Hepatocyte (in vitro differentiated cells): ENCODE results near the gene UBE3C.
"Not testable (repeated sequence)": the region's sequence is repeated elsewhere in the genome, so short reads cannot be mapped to it uniquely, and the experiment has no call there.

ENCODE experiments used
- CTCF ChIP-seq: fragments of 200-600 bp; sonication (generic); IDR thresholded peaks from 2 replicates; pipeline ENCODE4 v1.5.1; 2016; ENCODE audit warnings: antibody characterized with exemption, mild to moderate bottlenecking; ENCODE audit not compliant: poor library complexity
- EZH2 ChIP-seq: fragments of 200-600 bp; sonication (generic); IDR thresholded peaks from 2 replicates; pipeline ENCODE4 v1.6.1; 2016; ENCODE audit warnings: antibody characterized with exemption, mild to moderate bottlenecking, borderline replicate concordance
- EZH2phosphoT487 ChIP-seq: fragments of 200-600 bp; sonication (generic); IDR thresholded peaks from one replicate; pipeline ENCODE4 v1.6.1; 2018; ENCODE audit warnings: antibody characterized with exemption, mild to moderate bottlenecking, low read depth, moderate library complexity; ENCODE audit not compliant: unreplicated experiment, severe bottlenecking

GRCh38 chr7:157251817-157252216, 113.1 kb downstream of the UBE3C start:
- not testable (repeated sequence) for TF ChIP-seq EZH2, CTCF, EZH2phosphoT487
